Esophagus muscularis mucosa (tissue), 4 donors: Measurements from ENCODE around the gene MAP3K10. TPM values are rescaled to one million over a fixed set of nuclear protein-coding genes. Genes with fewer than 3 reads are reported as not detected.

Experiments used
- DNase-seq: peaks from one replicate; pipeline ENCODE4 v3.0.0-alpha.2; 2017; ENCODE audit errors: extremely low spot score
- H3K27ac ChIP-seq, 4 donors: fragments of 200-600 bp; sonication (generic); replicated peaks in 1 of 4; 1 replicate in 3 of 4; 2 replicates in 1 of 4; pipeline ENCODE4 v1.5.1; 2016 to 2019; ENCODE audit warnings: mild to moderate bottlenecking in 1 of 4
- H3K27me3 ChIP-seq, 4 donors: fragments of 200-600 bp; sonication (generic); one replicate each; pipeline versions ENCODE4 v1.5.1 to v1.6.0; 2016 to 2019
- H3K36me3 ChIP-seq, 4 donors: fragments of 200-600 bp; sonication (generic); one replicate each; pipeline ENCODE4 v1.5.1; 2016 to 2019
- H3K4me1 ChIP-seq, 4 donors: fragments of 200-600 bp; sonication (generic); one replicate each; pipeline ENCODE4 v1.5.1; 2016 to 2019
- H3K4me3 ChIP-seq, 4 donors: fragments of 200-600 bp; sonication (generic); 1 replicate in 2 of 4; 2 replicates in 2 of 4; pipeline ENCODE4 v1.5.1; 2016 to 2019; ENCODE audit warnings: mild to moderate bottlenecking in 4 of 4, moderate library complexity in 1 of 4
- H3K9me3 ChIP-seq, 4 donors: fragments of 200-600 bp; sonication (generic); 1 replicate in 3 of 4; 2 replicates in 1 of 4; pipeline ENCODE4 v1.5.1; 2016 to 2019
- EP300 ChIP-seq: sonication (generic); formaldehyde crosslinking; IDR thresholded peaks from one replicate; pipeline ENCODE4 v1.6.1; 2017; ENCODE audit warnings: antibody characterized with exemption
- POLR2A ChIP-seq: fragments of 450-650 bp; IDR thresholded peaks from one replicate; pipeline ENCODE4 v1.6.1; 2017; ENCODE audit warnings: antibody characterized with exemption, moderate library complexity, mild to moderate bottlenecking, low read depth
- POLR2AphosphoS5 ChIP-seq, 2 donors: sonication (generic); formaldehyde crosslinking; IDR thresholded peaks; one replicate each; pipeline ENCODE4 v1.6.1; 2017; ENCODE audit warnings: antibody characterized with exemption in 2 of 2
- WGBS: methylation state at CpG from one replicate; pipeline ENCODE4 v1.1.5; 2018; 5-methylcytosine and 5-hydroxymethylcytosine counted together
- intact Hi-C: fragments of 100-400 bp; cut with DNase I; formaldehyde crosslinking; loops from one replicate; pipeline ENCODE4 v1.15.1; 2023
- total RNA-seq, 4 donors: library from RNA; depleted of rRNA; stranded (reverse); fragments of >200 nt; gene quantifications; one replicate each; pipeline versions ENCODE4 v1.1.0 to v1.2.1, GENCODE V29; 2016
- TF ChIP-seq, protein P1 (sequence below), 3 experiments: fragments of 200-600 bp in 2 of 3; fragments of 450-650 bp in 1 of 3; sonication (generic) in 2 of 3; IDR thresholded peaks; one replicate each; pipeline ENCODE4 v1.5.1; 2017 to 2019; ENCODE audit warnings: antibody characterized with exemption in 3 of 3, mild to moderate bottlenecking in 2 of 3, moderate library complexity in 1 of 3

The MAP3K10 gene
- total RNA-seq, 4 donors from 2014 or later = 10.1 to 25.9 (median 20.8) TPM

DNA sequence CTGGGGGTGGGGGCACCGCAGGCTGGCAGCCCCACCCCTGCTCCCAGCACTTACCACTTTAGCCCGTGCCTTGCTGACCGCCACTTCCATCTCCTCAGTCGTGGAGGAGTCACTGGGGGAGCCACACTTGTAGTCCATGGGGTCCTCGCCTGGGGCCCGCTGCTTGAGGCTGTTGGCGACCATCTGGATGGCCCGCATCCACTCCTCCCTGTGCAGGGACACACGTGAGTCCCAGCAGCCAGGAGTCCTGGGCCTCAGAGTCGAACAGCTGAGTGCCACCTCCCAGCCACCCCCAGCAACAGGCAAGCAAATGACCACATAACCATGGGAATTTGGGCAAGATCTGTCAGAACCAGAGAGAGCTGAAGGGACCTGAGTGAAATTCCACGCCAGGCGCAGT, 51.3 kb downstream of the MAP3K10 start:
- no peaks in the 10 kb centered on the region for H3K27me3 ChIP-seq
- H3K9me3 ChIP-seq = no peaks in the 10 kb centered on the region
- peak overlapping the region in 3 of 4 donors; percentile 25 to 53 (median 41) for H3K27ac ChIP-seq
- peaks cover 42 to 56% (median 47%) of the 10 kb centered on the region in 4 donors for H3K36me3 ChIP-seq
- H3K4me1 ChIP-seq = peaks cover 33 to 48% (median 46%) of the 10 kb centered on the region in 4 donors
- H3K4me3 ChIP-seq = no peak overlapping the region
- intact Hi-C loops = no loop called here
- 88% methylated on average over 4 of the region's 12 CpGs for WGBS
- TF ChIP-seq POLR2A (no peak), EP300 (no peak), POLR2AphosphoS5 (IDR thresholded peaks at IDR 0.05) (no peak)
- TF ChIP-seq, protein P1, sequence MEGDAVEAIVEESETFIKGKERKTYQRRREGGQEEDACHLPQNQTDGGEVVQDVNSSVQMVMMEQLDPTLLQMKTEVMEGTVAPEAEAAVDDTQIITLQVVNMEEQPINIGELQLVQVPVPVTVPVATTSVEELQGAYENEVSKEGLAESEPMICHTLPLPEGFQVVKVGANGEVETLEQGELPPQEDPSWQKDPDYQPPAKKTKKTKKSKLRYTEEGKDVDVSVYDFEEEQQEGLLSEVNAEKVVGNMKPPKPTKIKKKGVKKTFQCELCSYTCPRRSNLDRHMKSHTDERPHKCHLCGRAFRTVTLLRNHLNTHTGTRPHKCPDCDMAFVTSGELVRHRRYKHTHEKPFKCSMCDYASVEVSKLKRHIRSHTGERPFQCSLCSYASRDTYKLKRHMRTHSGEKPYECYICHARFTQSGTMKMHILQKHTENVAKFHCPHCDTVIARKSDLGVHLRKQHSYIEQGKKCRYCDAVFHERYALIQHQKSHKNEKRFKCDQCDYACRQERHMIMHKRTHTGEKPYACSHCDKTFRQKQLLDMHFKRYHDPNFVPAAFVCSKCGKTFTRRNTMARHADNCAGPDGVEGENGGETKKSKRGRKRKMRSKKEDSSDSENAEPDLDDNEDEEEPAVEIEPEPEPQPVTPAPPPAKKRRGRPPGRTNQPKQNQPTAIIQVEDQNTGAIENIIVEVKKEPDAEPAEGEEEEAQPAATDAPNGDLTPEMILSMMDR (IDR thresholded peaks at IDR 0.05) = no peak
- no peak for DNase-seq

DNA sequence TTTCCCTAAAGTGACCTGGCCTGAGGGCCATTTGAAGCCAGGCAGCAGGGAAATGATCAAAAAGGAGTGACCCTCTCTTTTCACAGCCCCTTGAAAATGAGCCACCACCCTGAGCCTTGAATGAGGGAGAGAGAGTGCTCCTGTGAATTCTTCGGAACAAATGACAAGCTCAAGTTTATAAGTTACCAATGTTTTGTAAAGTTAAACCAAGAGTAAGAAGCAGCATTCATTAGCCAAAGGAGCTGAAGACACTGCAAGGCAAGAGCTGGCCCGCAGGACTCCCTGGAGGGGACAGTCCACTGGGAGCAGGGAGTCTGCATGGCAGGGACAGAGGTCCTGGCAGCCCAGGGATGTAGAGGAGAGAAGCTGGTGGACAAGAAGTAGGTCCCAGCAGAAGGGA, 52.0 kb downstream of the MAP3K10 start:
- no peak for TF ChIP-seq EP300
- no peak for TF ChIP-seq POLR2AphosphoS5 (IDR thresholded peaks at IDR 0.05)
- no peak for TF ChIP-seq POLR2A
- TF ChIP-seq, protein P1 (IDR thresholded peaks at IDR 0.05) = no peak
- Histone ChIP-seq H3K4me3 (no peak overlapping the region), H3K36me3 (peaks cover 35 to 55% (median 44%) of the 10 kb centered on the region in 4 donors), H3K4me1 (peaks cover 33 to 55% (median 50%) of the 10 kb centered on the region in 4 donors), H3K27me3 (no peaks in the 10 kb centered on the region), H3K9me3 (no peaks in the 10 kb centered on the region), H3K27ac (no peak overlapping the region)
- DNase-seq = no peak
- intact Hi-C loops = no loop called here
- 100% methylated on average over 2 of the region's 2 CpGs for WGBS

DNA sequence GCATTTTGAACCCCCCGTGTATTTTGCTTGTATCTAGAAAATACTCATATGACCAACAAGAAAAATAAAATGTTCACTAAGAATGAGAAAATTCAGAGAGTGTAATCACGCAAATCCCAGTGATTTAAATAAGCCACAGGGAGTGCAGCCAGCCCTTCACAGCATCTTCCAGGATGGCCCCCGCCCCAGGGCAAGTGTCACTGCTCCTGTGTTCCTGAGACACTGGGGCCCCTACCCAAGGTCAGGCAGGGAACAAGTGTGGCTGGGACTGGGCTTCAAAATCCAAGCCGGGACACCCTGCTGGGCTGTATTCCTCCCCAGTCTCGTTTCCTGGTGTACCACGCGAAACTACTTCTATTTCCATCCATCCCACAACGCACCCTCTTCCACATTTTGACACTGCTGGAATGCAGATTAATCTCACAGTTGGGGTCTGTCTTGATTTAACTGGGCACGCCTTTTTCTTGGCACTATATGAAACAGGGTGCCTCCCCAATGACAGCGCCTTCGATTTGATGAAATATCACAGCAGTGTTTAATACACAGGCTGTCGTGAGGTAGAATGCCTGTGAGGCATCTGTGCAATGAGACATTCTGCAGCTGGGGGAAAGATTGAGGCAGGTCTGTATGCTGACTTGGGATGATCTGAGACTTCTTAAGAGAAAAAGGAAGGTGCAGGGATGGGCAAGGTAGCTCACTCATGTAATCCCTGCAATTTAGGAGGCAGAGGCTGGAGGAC, 53.5 kb downstream of the MAP3K10 start:
- Histone ChIP-seq H3K27me3 (no peaks in the 10 kb centered on the region), H3K36me3 (peaks cover 23 to 51% (median 35%) of the 10 kb centered on the region in 4 donors), H3K4me3 (no peak overlapping the region), H3K9me3 (no peaks in the 10 kb centered on the region), H3K27ac (no peak overlapping the region), H3K4me1 (peaks cover 33 to 62% (median 50%) of the 10 kb centered on the region in 4 donors)
- 53% methylated on average over 11 of the region's 12 CpGs for WGBS
- TF ChIP-seq POLR2AphosphoS5 (IDR thresholded peaks at IDR 0.05) (no peak), POLR2A (no peak), EP300 (no peak)
- TF ChIP-seq, protein P1 (IDR thresholded peaks at IDR 0.05) = no peak
- DNase-seq = no peak
- intact Hi-C loops = no loop called here

DNA sequence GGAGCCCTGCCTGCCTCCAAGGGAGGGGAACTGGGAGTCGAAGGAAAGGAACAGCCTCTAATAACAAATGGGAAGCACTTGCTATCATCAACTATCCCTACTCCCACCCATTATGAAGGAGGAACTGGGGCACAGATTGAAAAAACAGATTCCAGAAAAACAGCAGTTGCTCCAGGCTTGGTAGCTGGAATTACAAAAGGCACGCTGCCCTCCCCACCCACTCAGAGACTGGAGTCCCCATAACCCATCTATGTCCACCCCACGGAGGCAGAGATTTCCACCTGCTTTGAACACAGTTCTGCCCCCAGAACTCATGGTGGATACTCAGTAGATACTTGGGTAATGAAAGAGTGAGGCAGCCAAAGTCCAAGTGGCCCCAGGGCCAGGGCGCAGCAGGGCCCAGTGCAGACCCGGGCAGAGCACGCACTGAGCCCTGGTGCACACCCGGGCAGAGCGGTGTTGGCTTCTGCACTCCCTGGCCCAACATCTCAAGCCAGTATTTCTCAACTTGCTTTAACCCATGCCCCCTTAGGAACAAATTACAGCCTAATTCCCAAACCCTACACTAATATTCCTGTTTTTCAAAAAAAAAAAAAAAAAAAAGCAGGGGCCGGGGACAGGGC, 54.4 kb downstream of the MAP3K10 start:
- no peak for TF ChIP-seq POLR2AphosphoS5 (IDR thresholded peaks at IDR 0.05)
- DNase-seq = no peak
- intact Hi-C loops = no loop called here
- Histone ChIP-seq H3K4me1 (peaks cover 33 to 62% (median 50%) of the 10 kb centered on the region in 4 donors), H3K27me3 (no peaks in the 10 kb centered on the region), H3K4me3 (no peak overlapping the region), H3K9me3 (no peaks in the 10 kb centered on the region), H3K27ac (no peak overlapping the region), H3K36me3 (peaks cover 17 to 49% (median 33%) of the 10 kb centered on the region in 4 donors)
- 70% methylated on average over 6 of the region's 9 CpGs for WGBS

DNA sequence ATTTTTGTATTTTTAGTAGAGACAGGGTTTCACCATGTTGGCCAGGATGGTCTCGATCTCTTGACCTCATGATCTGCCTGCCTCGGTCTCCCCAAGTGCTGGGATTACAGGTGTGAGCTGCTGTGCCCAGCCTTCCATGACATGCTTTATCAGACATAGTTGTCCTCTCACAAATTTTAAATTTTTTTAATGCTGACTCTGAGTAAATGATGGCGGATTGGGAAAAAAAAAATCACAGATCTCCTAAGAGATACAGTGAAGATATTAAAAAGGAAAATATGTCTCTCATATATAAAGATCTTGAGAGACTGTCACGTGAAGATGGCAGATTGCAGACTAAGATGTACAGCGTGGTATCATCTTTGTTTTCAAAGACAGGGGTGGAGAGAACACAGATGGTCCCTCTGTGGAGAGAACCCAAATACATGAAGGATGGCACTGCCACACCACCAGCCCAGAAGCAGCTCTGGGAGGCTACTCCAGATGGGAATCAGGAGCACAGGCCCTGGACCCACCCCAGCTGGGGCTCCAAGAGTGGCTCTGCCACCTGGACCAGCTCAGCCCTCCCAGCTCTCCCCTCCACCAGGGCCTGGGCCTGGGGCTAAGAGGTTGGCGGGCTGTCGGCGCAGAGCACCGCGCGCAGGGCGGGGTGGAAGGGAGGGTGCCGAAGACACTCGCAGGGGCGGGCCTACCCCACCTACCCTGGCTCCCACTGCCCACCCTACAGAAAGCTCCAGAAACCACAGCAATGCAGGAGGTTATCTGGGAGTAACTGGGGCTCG, 55.3 kb downstream of the MAP3K10 start:
- Histone ChIP-seq H3K27ac (no peak overlapping the region), H3K9me3 (no peaks in the 10 kb centered on the region), H3K27me3 (no peaks in the 10 kb centered on the region), H3K36me3 (peaks cover 14 to 40% (median 27%) of the 10 kb centered on the region in 4 donors), H3K4me1 (peaks cover 32 to 60% (median 48%) of the 10 kb centered on the region in 4 donors), H3K4me3 (no peak overlapping the region)
- 93% methylated on average over 16 of the region's 16 CpGs for WGBS
- TF ChIP-seq EP300 (no peak), POLR2A (no peak), POLR2AphosphoS5 (IDR thresholded peaks at IDR 0.05) (no peak)
- TF ChIP-seq, protein P1 (IDR thresholded peaks at IDR 0.05) = no peak
- no peak for DNase-seq
- intact Hi-C loops = no loop called here
